ENCODE measurements around the gene ZBTB44.
"Not testable (repeated sequence)": the region's sequence is repeated elsewhere in the genome, so short reads cannot be mapped to it uniquely, and the experiment has no call there.

ZBTB44 gene

DNA sequence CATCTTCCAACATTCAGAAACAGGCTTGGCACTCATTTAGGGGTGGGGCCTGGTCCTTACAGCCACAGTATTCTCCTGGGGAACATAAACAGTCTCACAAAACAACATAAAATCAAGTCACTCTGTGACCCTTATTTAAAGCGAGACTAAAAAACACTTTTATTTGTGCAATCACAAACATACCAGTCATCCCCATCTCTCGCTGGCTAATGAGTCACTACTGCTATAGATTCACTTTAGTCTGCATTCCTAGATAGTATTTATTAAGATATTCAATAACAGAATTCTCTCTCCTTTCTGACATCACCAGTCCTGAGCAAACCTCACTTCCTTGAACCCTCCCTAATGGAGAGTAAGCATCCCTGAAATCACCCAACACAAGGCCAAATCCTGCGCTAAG, 68.0 kb downstream of the ZBTB44 start:
- DNase-seq = no peak

DNA sequence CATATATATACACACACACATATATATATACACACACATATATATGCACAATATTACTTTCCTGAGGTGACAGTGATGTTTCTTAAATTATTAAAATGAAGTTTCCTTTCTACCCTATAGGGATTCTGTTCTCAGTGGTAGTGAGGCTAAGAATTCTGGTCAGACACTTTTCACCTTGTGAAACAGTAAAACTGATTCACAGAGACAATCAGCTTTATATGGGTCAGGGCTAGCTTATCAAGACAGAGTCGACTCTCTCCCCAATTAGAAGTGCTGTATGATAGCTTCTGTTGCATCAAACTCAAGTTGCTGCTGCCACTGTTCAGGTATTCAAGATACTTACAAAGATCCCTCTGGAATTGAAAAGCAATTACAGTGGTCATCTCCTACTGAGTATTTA, 68.4 kb downstream of the ZBTB44 start:
- DNase-seq = no peak

DNA sequence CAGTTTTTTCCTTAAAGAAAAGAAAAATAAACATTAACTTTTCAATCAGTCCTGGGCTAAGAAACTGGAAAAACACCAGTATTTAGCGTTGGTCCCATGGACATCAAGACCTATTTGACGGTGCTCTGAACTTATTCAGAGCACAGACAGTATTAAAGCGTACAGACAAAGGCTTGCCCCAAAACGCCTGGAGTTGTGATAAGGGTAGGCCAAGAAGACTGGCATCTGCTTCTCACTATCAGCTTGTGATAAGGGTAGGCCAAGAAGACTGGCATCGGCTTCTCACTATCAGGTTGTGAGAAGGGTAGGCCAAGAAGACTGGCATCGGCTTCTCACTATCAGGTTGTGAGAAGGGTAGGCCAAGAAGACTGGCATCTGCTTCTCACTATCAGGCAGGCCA, 69.3 kb downstream of the ZBTB44 start:
- not testable (repeated sequence) for DNase-seq

DNA sequence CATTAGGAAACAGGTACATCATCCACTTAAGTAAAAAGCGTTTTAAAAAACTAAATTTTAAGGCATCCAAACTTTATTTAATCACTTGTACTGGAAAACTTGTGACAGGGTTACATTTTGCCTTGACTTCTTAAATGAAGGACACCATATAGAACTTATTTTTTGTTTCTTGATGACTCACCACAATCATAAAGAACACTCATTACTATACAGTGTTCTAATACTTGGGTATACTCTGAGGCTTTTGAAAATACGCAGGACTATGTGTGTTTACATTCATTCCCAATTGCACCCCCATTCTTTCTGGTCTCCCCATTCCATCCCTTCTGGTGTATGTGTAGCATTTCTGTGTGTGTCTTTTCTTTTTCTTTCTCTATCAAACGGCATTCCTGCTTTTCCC, 69.9 kb downstream of the ZBTB44 start:
- DNase-seq = no peak

DNA sequence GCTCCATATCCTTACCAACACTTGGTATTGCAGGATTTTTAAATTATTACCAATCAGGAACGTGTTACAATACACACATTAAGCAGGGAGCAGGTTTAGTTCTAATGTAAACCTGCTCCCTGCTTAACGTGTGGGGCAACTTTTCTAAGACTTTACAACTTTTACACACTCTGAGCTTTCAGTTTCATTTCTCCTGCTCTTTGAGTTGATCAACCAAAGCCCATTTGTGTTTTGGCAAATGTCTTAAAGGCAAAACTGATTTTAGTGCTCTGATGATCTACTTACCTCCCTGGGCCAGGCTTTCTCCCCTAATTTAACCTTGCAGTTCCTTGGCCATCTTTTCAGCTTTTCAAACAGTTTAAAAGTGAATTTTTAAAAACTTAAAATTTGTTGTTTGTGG, 70.9 kb downstream of the ZBTB44 start:
- no peak for DNase-seq

- DNase-seq = no peak
Measured at GRCh38 chr11:130241713-130242112, 73.0 kb downstream of the ZBTB44 start.

DNA sequence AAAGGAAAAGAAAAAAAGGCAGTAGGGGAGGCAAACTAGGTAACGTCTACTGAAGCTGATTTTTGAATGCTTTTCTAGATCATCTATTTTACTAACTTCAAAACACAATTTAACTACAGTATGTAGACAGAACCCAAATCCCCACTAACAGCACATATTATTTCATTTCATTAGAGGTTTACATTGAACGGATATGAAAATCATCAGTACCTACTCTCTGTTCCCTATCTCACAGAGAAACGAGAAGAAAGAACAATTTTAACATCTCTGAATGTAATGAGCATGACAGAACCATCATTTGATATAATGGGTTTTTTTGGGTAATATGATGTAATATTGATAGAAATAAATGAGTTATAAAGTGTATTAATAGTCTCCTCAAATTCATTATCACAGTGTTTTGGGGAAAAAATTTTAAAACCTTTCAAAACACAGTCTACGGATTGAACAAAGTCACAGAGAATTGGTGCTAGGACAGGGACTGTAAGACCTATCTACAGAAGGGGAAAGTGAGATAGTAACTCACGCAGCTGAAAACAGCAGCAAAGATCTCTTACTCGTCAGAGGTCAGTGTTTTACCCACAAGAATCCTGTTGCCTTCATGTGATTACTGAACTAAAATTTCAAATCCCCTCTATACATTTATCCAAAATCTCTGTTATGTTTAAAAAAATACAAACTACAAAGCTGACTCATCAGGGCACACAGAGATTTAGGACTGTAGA, 77.3 kb downstream of the ZBTB44 start:
- DNase-seq = no peak

DNA sequence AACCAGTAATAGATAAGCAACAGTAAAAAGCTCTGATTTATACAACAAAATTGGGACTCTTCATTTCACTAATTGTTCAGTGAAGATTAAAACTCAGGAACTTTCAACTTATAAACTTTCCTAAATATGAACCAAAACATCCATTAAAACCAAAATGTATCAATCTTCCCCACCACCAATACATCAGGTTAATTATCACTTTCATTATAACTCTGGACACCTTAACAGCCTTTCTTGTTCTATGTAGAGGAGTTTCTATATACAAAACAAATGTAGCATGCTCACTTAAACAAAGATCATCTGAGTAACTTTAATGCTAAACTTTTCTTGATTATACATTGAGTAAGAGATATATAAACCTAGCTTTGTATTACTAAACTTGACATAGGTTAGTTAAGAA, 80.4 kb downstream of the ZBTB44 start:
- no peak for DNase-seq

GRCh38 chr11:130233888-130234287, 80.8 kb downstream of the ZBTB44 start:
- not testable (repeated sequence) for DNase-seq

DNA sequence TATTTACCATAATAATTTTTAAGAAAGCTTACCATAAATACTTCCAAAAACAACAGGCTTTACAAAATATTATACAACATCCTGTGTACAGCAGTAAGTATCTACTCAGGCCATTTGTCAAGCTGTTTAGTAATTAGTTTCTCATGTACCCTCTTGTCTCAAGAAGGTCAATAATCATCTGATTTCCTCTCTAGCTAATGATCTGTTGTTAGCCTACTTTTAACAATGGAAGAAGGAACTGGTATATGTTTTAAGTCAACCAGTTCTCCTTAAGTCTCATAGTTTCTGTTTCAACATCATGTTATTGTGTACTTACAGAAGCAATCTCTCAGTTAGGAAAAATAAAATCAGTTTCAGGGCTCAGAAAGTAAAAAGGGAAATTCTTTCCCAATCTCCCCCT, 81.2 kb downstream of the ZBTB44 start:
- DNase-seq = not testable (repeated sequence)

GRCh38 chr11:130227373-130227772, 87.3 kb downstream of the ZBTB44 start:
- no peak for DNase-seq

DNA sequence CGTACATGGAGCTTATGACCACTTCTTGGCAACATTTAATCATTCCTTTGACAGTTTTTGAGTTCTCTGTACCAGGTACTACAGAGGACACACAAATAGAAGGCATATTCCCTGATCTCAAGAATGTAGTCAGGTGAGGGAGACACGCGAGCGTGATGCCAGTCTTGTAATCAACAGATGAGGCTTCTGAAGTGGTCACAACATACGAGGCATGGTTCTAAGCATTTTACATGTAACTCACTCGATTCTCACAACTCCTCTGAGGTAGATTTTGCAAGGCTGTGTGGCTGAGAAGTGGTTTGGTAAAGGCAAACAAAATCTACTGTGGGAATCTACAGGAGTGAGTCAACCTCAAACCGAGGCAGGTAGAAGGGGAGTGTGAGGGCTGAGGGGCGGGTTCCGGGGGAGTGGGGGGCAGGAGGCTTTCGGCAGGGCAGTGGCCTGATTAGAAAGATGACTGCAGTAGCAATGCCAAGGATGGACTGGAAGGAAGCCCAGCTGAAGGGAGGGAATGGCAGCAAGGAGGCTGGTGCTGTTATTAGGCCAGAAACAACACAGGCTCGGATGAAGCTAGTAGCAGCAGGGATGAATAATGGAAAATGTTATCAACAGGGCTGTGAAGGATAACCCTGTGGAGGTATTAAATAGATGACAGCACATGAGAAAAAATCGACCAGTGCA, 91.3 kb downstream of the ZBTB44 start:
- DNase-seq = no peak

GRCh38 chr11:130220311-130221035, 94.2 kb downstream of the ZBTB44 start:
- DNase-seq = no peak

- DNase-seq = no peak
Measured at GRCh38 chr11:130219148-130219547, 95.6 kb downstream of the ZBTB44 start.

GRCh38 chr11:130218501-130219070, 96.1 kb downstream of the ZBTB44 start:
- DNase-seq = peak; percentile 5

DNA sequence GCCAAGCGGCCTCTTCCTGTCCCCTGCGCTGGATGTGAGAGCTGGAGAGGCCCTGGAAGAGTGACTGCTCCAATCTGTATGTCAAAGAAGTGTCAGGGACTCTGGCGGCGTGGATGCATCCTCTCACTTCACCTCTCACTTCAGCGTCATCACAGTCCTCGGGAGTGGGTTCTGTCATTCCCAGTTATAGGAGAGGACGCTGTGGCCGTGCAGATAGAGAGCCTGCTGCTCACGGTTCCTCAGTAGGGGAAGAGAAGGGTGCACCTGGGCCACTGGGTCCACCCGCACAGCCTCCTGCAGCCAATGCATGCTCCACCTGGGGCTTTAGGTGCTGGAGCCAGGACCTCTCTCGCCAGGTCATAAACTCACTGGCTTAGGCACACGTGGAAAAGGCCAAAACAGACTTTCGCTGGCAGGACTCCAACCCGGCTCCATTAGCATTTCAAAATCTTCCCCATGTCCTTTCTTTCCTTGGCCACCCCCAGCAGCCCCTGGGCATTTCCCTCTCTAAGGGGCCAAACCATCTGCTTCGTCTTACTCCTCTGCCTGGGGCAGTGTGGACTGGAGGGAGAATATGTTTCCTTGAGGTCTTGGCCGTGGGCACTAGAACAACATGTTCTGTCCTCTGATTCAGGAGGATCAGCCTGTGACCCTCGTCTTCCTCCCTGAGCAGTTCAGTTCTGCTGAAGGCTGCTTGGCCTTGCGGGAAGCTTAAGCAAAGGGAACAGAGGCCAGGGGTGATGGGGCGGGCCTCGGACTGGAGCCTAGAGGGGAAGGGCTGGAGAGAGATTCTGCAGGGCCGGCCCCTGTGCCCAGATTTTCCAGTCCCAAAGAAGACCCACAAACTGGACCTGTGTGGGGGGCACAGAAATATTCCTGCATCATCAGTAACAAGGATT, 97.3 kb downstream of the ZBTB44 start:
- DNase-seq = no peak

GRCh38 chr11:130216591-130217132, 98.1 kb downstream of the ZBTB44 start:
- DNase-seq = peak; percentile 5

- DNase-seq = no peak
Measured at GRCh38 chr11:130216221-130216550, 98.5 kb downstream of the ZBTB44 start.

- DNase-seq = peak; percentile 9
Measured at GRCh38 chr11:130215531-130216220, 99.0 kb downstream of the ZBTB44 start.

GRCh38 chr11:130214861-130215530, 99.7 kb downstream of the ZBTB44 start:
- DNase-seq = no peak

DNA sequence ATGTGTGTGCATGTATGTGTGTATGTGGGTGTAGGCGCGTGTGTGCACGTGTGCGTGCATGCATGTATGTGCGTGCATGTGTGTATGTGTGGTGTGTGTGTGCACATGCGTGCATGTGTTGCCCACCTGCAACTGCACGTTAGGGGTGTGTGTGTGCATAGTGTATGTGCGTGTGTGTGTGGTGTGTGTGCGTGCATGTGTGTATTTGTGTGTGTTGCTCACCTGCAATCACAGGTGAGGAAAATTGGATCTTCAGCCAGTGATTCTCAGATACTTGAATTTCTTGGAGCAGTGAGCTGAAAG, 100.8 kb downstream of the ZBTB44 start:
- no peak for DNase-seq

All from 8988T (cell line).